SK-N-SH treated with all-trans-retinoic acid at 6 μM for 48 hours (cell line): ENCODE data around the gene NINJ2.

Experiments used
- ARNTL ChIP-seq: fragments of 450-650 bp; formaldehyde crosslinking; IDR thresholded peaks from 2 replicates; pipeline ENCODE4 v1.5.0; 2020; ENCODE audit warnings: low read depth, mild to moderate bottlenecking, moderate library complexity, borderline replicate concordance
- POU6F1 ChIP-seq: fragments of 250-450 bp; sonication (Bioruptor Pico); IDR thresholded peaks from 2 replicates; pipeline ENCODE4 v1.8.0; 2021; ENCODE audit warnings: low read depth, mild to moderate bottlenecking, moderate library complexity, borderline replicate concordance
- PPARA ChIP-seq: fragments of 250-450 bp; sonication (Bioruptor Pico); IDR thresholded peaks from 2 replicates; pipeline ENCODE4 v1.5.0; 2020; ENCODE audit warnings: mild to moderate bottlenecking, borderline replicate concordance
- RARB ChIP-seq: fragments of 250-450 bp; sonication (Bioruptor Pico); IDR thresholded peaks from 2 replicates; pipeline ENCODE4 v1.8.0; 2021; ENCODE audit warnings: mild to moderate bottlenecking, moderate library complexity
- ZC3H10 ChIP-seq: fragments of 250-450 bp; sonication (Bioruptor Pico); IDR thresholded peaks from 2 replicates; pipeline ENCODE4 v1.5.1; 2021; ENCODE audit warnings: mild to moderate bottlenecking, moderate library complexity
- TF ChIP-seq, protein P1 (sequence below): fragments of 250-450 bp; sonication (Bioruptor Pico); IDR thresholded peaks from 2 replicates; pipeline ENCODE4 v1.8.0; 2020; ENCODE audit warnings: mild to moderate bottlenecking, moderate library complexity, borderline replicate concordance

GRCh38 chr12:565589-566105, 97.6 kb downstream of the NINJ2 start:
- TF ChIP-seq, protein P1, sequence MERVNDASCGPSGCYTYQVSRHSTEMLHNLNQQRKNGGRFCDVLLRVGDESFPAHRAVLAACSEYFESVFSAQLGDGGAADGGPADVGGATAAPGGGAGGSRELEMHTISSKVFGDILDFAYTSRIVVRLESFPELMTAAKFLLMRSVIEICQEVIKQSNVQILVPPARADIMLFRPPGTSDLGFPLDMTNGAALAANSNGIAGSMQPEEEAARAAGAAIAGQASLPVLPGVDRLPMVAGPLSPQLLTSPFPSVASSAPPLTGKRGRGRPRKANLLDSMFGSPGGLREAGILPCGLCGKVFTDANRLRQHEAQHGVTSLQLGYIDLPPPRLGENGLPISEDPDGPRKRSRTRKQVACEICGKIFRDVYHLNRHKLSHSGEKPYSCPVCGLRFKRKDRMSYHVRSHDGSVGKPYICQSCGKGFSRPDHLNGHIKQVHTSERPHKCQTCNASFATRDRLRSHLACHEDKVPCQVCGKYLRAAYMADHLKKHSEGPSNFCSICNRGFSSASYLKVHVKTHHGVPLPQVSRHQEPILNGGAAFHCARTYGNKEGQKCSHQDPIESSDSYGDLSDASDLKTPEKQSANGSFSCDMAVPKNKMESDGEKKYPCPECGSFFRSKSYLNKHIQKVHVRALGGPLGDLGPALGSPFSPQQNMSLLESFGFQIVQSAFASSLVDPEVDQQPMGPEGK (CRISPR knock-in tag): no peak
- TF ChIP-seq ARNTL: no peak
- TF ChIP-seq RARB (CRISPR knock-in tag): no peak
- no peak for TF ChIP-seq POU6F1 (CRISPR knock-in tag)
- no peak for TF ChIP-seq ZC3H10
- no peak for TF ChIP-seq PPARA (CRISPR knock-in tag)
